Colonic mucosa (tissue), 4 donors: ENCODE measurements around the gene OPCML. TPM values are rescaled to one million over a fixed set of nuclear protein-coding genes. Genes with fewer than 3 reads are reported as not detected.

Experiments
- DNase-seq: peaks from one replicate; pipeline ENCODE4 v3.0.0-alpha.2; 2020
- H3K27ac ChIP-seq: fragments of 200-600 bp; one replicate; pipeline ENCODE4 v1.8.0; 2021
- H3K27me3 ChIP-seq: fragments of 200-600 bp; one replicate; pipeline ENCODE4 v1.8.0; 2021
- H3K36me3 ChIP-seq: fragments of 200-600 bp; one replicate; pipeline ENCODE4 v1.8.0; 2021
- H3K4me1 ChIP-seq: fragments of 200-600 bp; one replicate; pipeline ENCODE4 v1.8.0; 2021; ENCODE audit warnings: mild to moderate bottlenecking
- H3K4me3 ChIP-seq: fragments of 200-600 bp; one replicate; pipeline ENCODE4 v1.8.0; 2021
- H3K9ac ChIP-seq, 2 donors: one replicate each; pipeline ENCODE4 v1.7.0; 2013; ENCODE audit warnings: control low read depth in 2 of 2, low read depth in 2 of 2, low read length in 2 of 2
- H3K9me3 ChIP-seq: fragments of 200-600 bp; one replicate; pipeline ENCODE4 v1.8.0; 2021
- intact Hi-C: fragments of 100-400 bp; cut with DNase I; formaldehyde crosslinking; loops from one replicate; pipeline ENCODE4 v1.14.1; 2022
- total RNA-seq, 2 donors: library from RNA; stranded (reverse); fragmentation: NEBNext Ultra II Directional in 1 of 2; extraction: Animal tissue kit (Norgen Biotek cat#: 25700) in 1 of 2; gene quantifications; one replicate each; pipeline ENCODE4 v1.2.1, GENCODE V29; 2021
- TF ChIP-seq, protein P1 (sequence below): fragments of 200-600 bp; IDR thresholded peaks from one replicate; pipeline ENCODE4 v1.8.0; 2022; ENCODE audit warnings: antibody characterized with exemption, mild to moderate bottlenecking
- donor health status: healthy.
- donor health status: DM: no; HTN: no; CAD: no.
- donor health status: DM: no; HTN: no; CAD: no.

OPCML gene
- total RNA-seq, 2 donors from 2014 or later, result 0.08 TPM; not detected in 1

- no peaks in the 10 kb centered on the region for H3K9me3 ChIP-seq
- TF ChIP-seq, protein P1, sequence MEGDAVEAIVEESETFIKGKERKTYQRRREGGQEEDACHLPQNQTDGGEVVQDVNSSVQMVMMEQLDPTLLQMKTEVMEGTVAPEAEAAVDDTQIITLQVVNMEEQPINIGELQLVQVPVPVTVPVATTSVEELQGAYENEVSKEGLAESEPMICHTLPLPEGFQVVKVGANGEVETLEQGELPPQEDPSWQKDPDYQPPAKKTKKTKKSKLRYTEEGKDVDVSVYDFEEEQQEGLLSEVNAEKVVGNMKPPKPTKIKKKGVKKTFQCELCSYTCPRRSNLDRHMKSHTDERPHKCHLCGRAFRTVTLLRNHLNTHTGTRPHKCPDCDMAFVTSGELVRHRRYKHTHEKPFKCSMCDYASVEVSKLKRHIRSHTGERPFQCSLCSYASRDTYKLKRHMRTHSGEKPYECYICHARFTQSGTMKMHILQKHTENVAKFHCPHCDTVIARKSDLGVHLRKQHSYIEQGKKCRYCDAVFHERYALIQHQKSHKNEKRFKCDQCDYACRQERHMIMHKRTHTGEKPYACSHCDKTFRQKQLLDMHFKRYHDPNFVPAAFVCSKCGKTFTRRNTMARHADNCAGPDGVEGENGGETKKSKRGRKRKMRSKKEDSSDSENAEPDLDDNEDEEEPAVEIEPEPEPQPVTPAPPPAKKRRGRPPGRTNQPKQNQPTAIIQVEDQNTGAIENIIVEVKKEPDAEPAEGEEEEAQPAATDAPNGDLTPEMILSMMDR, result no peak
- intact Hi-C loops, result no loop called here
Observed at GRCh38 chr11:132855516-132855915, 676.8 kb downstream of the OPCML start.

DNA sequence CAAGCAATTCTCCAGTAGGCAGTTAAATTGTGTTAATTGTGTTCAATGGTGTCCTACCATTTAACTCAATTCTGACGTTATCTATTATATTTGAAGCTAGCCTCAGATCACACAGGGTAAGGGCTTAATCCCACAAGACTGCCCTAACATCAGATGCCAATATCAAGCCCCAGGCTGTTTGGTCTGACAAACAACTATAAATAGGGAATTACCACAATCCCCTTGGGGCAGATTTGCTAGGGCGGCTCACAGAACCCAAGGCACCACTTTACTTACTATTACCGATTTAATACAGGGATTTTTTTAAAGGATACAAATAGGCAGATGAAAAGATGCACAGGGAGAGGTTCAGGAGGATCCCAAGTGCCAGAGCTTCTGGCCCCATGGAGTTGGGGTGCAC, 678.4 kb downstream of the OPCML start:
- Histone ChIP-seq H3K9ac (no peak overlapping the region), H3K9me3 (no peaks in the 10 kb centered on the region), H3K27me3 (no peaks in the 10 kb centered on the region), H3K36me3 (no peaks in the 10 kb centered on the region), H3K4me1 (no peaks in the 10 kb centered on the region), H3K4me3 (no peak overlapping the region), H3K27ac (no peak overlapping the region)
- intact Hi-C loops, result no loop called here
- no peak for DNase-seq
- TF ChIP-seq, protein P1, result no peak

More at GRCh38 chr11:132855516-132855915, 676.8 kb downstream of the OPCML start:
- Histone ChIP-seq H3K27me3 (no peaks in the 10 kb centered on the region), H3K4me1 (no peaks in the 10 kb centered on the region), H3K36me3 (no peaks in the 10 kb centered on the region), H3K4me3 (no peak overlapping the region), H3K27ac (no peak overlapping the region), H3K9ac (no peak overlapping the region)
- DNase-seq, result no peak

GRCh38 chr11:132852361-132852760, 679.9 kb downstream of the OPCML start:
- H3K36me3 ChIP-seq, result no peaks in the 10 kb centered on the region
- no peak overlapping the region for H3K27ac ChIP-seq
- H3K9me3 ChIP-seq, result no peaks in the 10 kb centered on the region
- no peaks in the 10 kb centered on the region for H3K27me3 ChIP-seq
- DNase-seq, result no peak
- H3K4me3 ChIP-seq, result no peak overlapping the region
- intact Hi-C loops, result no loop called here
- TF ChIP-seq, protein P1, result no peak
- no peak overlapping the region for H3K9ac ChIP-seq
- no peaks in the 10 kb centered on the region for H3K4me1 ChIP-seq

DNA sequence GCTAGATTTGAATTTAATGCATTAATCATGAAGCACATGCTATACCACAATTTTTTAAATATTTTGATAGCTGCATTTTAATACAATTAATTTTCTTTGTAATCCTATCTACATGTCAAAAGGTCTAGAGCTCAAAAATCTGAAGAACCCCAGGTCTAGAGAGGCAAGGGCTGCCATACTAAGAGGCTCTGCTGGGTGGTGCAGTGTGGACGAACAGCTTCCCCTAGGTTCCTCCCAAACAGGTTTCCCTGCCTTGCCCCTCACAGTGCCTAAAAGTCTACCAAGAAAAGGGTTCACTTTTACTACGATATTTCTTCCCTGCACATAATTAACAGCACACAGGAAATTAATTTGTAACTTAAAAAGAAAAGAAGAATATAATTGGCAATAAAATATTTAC, 681.1 kb downstream of the OPCML start:
- TF ChIP-seq, protein P1, result no peak
- no peak overlapping the region for H3K27ac ChIP-seq
- H3K4me1 ChIP-seq, result no peaks in the 10 kb centered on the region
- no peak for DNase-seq
- intact Hi-C loops, result no loop called here
- no peak overlapping the region for H3K4me3 ChIP-seq
- H3K27me3 ChIP-seq, result no peaks in the 10 kb centered on the region
- no peak overlapping the region for H3K9ac ChIP-seq
- no peaks in the 10 kb centered on the region for H3K9me3 ChIP-seq
- no peaks in the 10 kb centered on the region for H3K36me3 ChIP-seq

GRCh38 chr11:132850266-132850665, 682.0 kb downstream of the OPCML start:
- Histone ChIP-seq H3K4me3 (no peak overlapping the region), H3K9me3 (no peaks in the 10 kb centered on the region), H3K36me3 (no peaks in the 10 kb centered on the region), H3K27ac (no peak overlapping the region), H3K4me1 (no peaks in the 10 kb centered on the region), H3K27me3 (no peaks in the 10 kb centered on the region), H3K9ac (no peak overlapping the region)
- TF ChIP-seq, protein P1, result no peak
- intact Hi-C loops, result no loop called here
- DNase-seq, result no peak

DNA sequence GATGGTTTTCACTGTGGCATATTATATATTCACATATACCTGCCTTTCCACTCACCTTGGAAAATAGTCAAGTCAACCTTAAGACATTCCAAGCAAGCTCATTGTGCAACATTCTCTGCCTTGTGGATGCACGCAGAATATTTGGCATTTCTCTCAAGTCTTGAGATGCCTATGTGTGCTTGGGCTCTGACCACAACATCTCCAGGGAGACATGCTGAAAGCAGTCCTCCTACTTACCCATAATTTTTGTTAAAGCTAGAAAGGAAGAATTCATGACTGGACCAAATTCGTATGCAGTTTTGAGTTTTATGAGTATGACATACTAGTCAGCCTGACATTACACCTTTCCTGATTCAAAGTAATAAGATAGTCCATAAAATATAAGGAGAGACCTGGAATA, 684.0 kb downstream of the OPCML start:
- TF ChIP-seq, protein P1, result no peak
- H3K36me3 ChIP-seq, result no peaks in the 10 kb centered on the region
- intact Hi-C loops, result no loop called here
- no peaks in the 10 kb centered on the region for H3K27me3 ChIP-seq
- H3K9ac ChIP-seq, result no peak overlapping the region
- H3K4me3 ChIP-seq, result no peak overlapping the region
- DNase-seq, result no peak
- H3K4me1 ChIP-seq, result no peaks in the 10 kb centered on the region
- H3K9me3 ChIP-seq, result no peaks in the 10 kb centered on the region
- H3K27ac ChIP-seq, result no peak overlapping the region
